ENCODE data around the gene NXN.

- no peak for TF ChIP-seq EZH2 (IDR thresholded peaks at IDR 0.05; ENCODE audit: insufficient read depth, poor library complexity, severe bottlenecking)
- no peak for TF ChIP-seq EZH2phosphoT487 (IDR thresholded peaks at IDR 0.05; ENCODE audit: insufficient read depth, low read depth)
These were observed 33.5 kb upstream of the NXN start for GRCh38 chr17:1012823-1013728.

Data from GM23248 (cell line).